ENCODE measurements around the gene SSC5D.

SSC5D gene

GRCh38 chr19:55460670-55461258, 27.5 kb upstream of the SSC5D start:
- POLR2A ChIA-PET (ENCODE audit: low non-redundant PET), result interaction anchor here (0.6 kb wide), 1 partner anchor 120 kb away, joined by 3 read pairs; the partner anchor contains the start of gene ZNF579
- peak; percentile 67 for DNase-seq (ENCODE audit: low spot score)
- TF ChIP-seq CTCF (conservative IDR thresholded peaks at IDR 0.05; ENCODE audit: low read depth), result no peak
- CTCF ChIA-PET, result interaction anchor here (0.6 kb wide), 1 partner anchor 258 kb away, joined by 3 read pairs; no protein-coding TSS in a partner anchor
- peak overlapping the region; percentile 88 for H3K27ac ChIP-seq

DNA sequence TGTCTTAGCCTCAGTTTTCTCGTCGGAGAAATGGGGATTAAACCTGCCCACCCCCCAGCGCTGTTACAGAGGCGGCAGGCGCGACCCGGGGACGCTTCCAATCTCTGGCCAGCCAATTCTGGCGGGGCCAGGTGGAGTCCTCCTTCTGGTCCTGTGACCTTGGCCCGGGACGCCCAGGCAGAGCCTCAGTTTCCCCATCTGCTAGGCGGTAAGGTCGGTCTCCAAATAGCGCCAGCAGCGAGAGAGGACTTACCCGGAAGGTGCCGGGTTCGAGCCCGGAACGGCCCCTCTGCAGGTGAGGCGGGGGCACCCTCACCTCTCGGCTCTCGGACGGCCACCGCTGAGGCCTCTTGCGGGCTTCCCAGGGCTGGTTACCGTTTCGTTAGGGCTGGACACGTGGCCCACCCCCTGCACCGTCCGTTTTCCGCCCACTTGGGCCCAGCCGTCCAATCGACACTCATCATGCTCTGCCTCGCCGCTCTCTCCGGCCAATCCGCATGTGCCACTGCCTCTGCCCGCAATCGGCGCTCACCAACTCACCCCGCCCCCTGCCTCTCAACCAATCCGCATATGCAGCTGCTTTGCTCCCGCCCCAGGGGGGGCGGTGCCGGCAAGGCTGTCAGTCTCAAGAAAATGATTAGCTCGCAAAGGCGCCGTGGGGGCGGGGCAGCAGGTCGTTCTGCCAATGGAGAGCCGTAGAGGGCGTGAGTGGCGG, 26.8 kb upstream of the SSC5D start, which contains the start of gene ISOC2:
Gene ISOC2, minus strand, starts transcription at position 384 of the 715 bp plus-strand sequence. CDS start 5,156 bp downstream, outside the sequence.
- no peak for TF ChIP-seq CTCF (conservative IDR thresholded peaks at IDR 0.05; ENCODE audit: low read depth)
- H3K27ac ChIP-seq, result peak within 1 kb of the TSS; percentile 88
- peak; percentile 99 for DNase-seq (ENCODE audit: low spot score)
- CTCF ChIA-PET, result interaction anchor here (0.6 kb wide), 1 partner anchor 259 kb away, joined by 3 read pairs; no protein-coding TSS in a partner anchor
- POLR2A ChIA-PET (ENCODE audit: low non-redundant PET), result interaction anchor here (0.6 kb wide), 1 partner anchor 119 kb away, joined by 3 read pairs; the partner anchor contains the start of gene ZNF579

DNA sequence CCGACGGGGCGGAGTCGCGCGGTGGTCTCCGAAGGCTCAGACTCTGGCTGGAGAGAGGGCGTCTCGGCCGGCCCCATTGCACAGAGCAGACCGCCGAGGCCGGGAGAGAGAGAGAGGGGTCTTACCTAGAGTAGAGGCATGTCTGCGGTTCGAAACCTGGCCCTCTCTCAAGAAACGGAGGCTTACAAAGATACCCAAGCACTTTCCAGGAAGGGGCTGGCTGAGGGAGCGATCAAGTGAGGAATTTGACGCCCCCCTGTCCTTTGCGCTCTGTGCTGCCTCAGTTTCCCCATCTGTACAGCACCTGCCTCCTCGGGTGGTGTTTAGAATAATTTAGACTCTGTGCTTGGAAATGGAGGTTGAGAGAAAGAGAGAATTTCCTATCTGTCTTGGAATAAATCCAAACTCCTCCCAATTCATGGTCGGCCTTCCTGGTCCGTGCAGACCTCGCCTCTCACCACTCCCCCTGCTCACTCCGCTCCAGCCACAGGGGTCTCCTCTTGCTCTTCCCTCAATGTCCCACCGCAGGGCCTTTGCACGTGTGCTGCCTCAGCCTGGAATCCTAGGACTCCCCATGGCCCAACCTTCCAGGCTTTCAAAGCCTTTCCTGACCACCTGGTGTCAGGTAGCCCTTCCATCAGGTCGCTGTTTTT, 26.1 kb upstream of the SSC5D start:
- TF ChIP-seq CTCF (conservative IDR thresholded peaks at IDR 0.05; ENCODE audit: low read depth), result no peak
- no peak for DNase-seq (ENCODE audit: low spot score)
- peak overlapping the region; percentile 88 for H3K27ac ChIP-seq
- POLR2A ChIA-PET (ENCODE audit: low non-redundant PET), result no interaction called here
- CTCF ChIA-PET, result no interaction called here

DNA sequence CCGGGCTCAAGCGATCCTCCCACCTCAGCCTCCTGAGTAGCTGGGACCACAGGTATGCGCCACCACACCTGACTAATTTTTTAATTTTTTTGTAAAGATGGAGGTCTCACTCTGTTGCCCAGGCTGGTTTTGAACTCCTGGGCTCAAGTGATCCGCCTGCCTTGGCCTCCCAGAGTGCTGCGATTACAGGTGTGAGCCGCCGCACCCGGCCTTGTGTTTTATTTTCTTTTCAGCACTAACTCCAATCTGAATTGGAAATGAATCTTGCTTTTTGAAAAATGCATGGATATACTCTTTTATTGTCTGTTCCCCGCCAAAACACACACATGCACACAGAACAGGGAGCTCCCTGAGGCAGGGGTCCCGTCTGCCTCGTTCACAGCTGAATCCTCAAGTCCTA, 25.5 kb upstream of the SSC5D start:
- H3K27ac ChIP-seq, result peak overlapping the region; percentile 88
- CTCF ChIA-PET, result interaction anchor here (0.6 kb wide), 1 partner anchor 103 kb away, joined by 4 read pairs; no protein-coding TSS in a partner anchor
- DNase-seq (ENCODE audit: low spot score), result no peak
- POLR2A ChIA-PET (ENCODE audit: low non-redundant PET), result interaction anchor here (0.6 kb wide), 1 partner anchor 187 kb away, joined by 6 read pairs; no protein-coding TSS in a partner anchor
- no peak for TF ChIP-seq CTCF (conservative IDR thresholded peaks at IDR 0.05; ENCODE audit: low read depth)

DNA sequence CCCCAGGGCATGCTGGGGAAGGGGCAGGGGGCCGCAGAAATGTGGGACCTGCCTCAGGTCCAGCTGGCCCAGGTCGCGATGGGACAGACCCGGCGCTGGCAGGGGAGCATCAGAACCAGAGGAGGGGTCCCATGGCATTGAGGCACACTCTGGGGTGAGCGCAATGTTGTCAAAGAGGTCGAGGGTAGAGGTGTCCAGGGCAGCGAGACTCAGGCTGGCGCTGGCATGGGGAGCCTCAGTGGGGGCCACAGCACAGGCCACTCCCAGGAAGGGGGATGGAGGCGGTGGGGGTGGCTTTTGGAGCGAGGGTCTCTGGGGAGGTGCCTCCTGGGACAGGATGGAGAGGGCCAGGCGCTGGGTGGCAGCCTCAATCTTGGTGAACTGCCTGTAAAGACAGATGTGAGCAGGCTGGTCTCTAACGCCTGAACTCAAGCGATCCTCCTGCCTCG, 24.6 kb upstream of the SSC5D start:
- H3K27ac ChIP-seq, result no peak overlapping the region
- no peak for DNase-seq (ENCODE audit: low spot score)
- TF ChIP-seq CTCF (conservative IDR thresholded peaks at IDR 0.05; ENCODE audit: low read depth), result no peak
- POLR2A ChIA-PET (ENCODE audit: low non-redundant PET), result no interaction called here
- CTCF ChIA-PET, result no interaction called here

- TF ChIP-seq CTCF (conservative IDR thresholded peaks at IDR 0.05; ENCODE audit: low read depth), result no peak
- H3K27ac ChIP-seq, result no peak overlapping the region
- no peak for DNase-seq (ENCODE audit: low spot score)
- CTCF ChIA-PET, result no interaction called here
- POLR2A ChIA-PET (ENCODE audit: low non-redundant PET), result no interaction called here
These were observed 24.1 kb upstream of the SSC5D start for GRCh38 chr19:55464039-55464661.

All from RWPE1 (cell line).